Activated CD4-positive, alpha-beta T cell treated with anti-CD3 and anti-CD28 coated beads, Interleukin-2, Interleukin-4, amounts not matched to agents 100 ng/mL and 50 ng/mL, durations not matched to agents 16 hours and 8 hours (primary cell): ENCODE measurements around the gene MRTFB.
"Not testable (repeated sequence)": the region's sequence is repeated elsewhere in the genome, so short reads cannot be mapped to it uniquely, and the experiment has no call there.

Experiments used
- DNase-seq: peaks from one replicate; pipeline ENCODE4 v3.0.0-alpha.2; 2020; ENCODE audit warnings: low spot score

Gene MRTFB

GRCh38 chr16:14105760-14106375, 34.7 kb downstream of the MRTFB start:
- no peak for DNase-seq

DNA sequence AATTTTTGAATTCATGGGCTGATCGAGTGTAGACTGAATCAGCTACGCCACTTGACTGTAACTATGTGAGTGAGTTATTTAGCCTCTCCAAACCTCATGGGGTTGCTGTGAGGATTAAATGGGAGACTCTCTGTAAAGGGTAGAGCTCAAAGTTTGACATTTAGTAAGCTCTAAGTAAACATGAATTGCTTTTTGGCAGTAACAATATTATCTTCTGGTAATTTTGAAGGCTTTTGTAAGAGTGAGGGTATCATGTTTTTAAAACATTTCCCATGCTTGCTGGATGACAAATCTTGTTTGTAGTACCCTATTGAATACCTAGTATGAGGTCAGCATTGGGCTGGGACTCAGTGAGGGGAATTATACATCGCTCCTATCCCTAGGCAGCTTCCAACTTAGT, 35.3 kb downstream of the MRTFB start:
- DNase-seq = no peak

DNA sequence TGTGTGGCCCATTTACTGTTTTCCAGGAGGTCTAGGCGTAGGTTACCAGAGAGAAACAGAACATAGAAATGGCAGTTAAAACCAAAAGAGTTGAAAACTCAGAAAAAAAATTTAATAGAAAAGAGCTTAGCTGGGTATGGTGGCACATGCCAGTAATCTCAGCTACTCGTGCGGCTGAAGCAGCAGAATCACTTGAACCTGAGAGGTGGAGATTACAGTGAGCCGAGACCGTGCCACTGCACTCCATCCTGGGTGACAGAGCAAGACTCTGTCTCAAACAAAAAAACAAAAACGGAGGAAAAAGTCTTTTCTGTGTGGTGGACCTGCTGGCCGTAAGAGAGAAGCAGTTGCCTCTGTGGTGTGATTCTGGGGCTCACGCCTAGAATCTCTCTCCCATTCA, 35.8 kb downstream of the MRTFB start:
- DNase-seq = no peak

- DNase-seq = no peak
Measured at GRCh38 chr16:14109077-14109775, 38.1 kb downstream of the MRTFB start.

GRCh38 chr16:14109782-14110727, 38.9 kb downstream of the MRTFB start:
- DNase-seq = no peak

GRCh38 chr16:14110728-14111251, 39.7 kb downstream of the MRTFB start:
- no peak for DNase-seq

GRCh38 chr16:14111713-14112538, 40.8 kb downstream of the MRTFB start:
- no peak for DNase-seq

DNA sequence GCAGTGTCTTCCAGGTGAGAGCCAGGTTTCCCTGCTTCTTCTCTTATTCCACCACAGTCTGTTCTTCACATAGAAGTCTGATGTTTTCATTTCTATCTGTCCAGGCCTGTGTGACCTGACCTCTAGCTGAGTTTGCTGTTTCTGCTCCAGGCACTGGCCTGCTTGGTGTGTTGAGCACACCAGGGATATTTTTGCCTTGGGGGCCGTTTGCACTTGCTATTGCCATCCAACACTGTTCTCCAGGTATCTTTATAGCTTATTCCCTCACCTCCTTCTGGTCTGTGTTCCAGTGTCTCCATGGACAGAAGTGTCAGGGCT, 41.4 kb downstream of the MRTFB start:
- DNase-seq = no peak

DNA sequence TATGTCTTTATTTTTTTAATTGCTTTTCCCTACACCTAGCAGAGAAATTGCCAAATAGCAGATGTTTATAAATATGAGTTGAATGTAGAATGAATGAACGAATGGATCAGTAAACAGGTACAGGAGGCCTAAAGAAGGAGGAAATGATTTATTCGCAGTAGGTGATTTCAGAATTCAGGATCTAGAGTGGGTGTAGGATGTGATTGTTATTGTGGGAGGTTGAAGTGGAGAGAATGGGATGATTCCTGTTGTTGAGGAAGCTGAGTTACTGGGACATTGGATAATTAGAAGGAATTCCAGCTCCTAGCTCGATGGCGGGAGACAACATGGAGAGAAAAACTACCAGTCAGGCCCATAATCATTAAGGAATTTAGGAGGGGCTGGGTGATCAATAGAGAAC, 42.2 kb downstream of the MRTFB start:
- DNase-seq = no peak

DNA sequence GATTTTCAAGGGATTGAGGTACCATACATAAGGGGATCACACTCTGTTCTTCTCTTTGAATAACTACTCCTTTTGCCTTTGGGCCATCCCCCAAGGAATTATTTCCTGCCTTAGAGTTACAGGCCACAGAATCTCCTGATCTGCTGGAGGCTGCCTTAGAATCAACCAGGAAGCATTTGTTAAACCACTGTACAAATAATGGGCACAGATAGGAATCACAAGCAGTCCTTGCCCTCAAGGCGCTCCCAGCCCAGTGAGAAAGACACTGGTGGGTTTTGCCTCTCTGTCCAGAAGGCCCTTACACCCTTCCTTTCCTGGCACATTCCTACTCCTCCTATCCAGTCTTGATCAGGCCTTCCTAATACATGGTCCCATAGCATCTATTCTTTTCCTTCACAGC, 45.9 kb downstream of the MRTFB start:
- no peak for DNase-seq

GRCh38 chr16:14119799-14120198, 48.7 kb downstream of the MRTFB start:
- DNase-seq = no peak

DNA sequence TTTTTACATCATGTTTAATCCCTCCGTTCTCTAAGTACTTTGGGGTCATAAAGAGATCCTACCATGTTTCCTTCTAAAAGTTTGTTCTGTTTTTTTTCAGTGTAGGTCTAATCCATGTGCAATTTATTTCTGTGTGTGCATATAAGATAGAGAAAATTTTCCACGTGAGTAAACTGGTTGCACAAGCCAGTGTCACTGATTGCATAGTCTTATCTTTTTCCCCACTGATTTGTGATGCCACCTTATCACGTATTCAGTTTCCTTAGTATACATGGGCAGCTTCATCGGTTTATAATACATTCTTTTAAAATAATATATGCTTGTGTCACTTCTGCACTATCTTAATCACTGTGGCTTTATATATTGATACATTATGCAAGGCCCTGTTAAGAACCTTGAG, 49.2 kb downstream of the MRTFB start:
- DNase-seq = no peak

GRCh38 chr16:14121142-14121541, 50.0 kb downstream of the MRTFB start:
- DNase-seq = no peak

GRCh38 chr16:14121872-14122271, 50.8 kb downstream of the MRTFB start:
- DNase-seq = no peak

DNA sequence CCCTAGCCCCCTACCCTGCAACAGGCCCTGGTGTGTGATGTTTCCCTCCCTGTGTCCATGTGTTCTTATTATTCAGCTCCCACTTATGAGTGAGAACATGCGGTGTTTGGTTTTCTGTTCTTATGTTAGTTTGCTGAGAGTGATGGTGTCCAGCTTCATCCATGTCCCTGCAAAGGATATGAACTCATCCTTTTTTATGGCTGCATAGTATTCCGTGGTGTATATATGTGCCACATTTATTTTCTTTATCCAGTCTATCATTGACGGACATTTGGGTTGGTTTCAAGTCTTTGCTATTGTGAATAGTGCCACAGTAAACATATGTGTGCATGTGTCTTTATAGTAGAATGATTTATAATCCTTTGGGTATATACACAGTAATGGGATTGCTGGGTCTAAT, 51.3 kb downstream of the MRTFB start:
- not testable (repeated sequence) for DNase-seq

DNA sequence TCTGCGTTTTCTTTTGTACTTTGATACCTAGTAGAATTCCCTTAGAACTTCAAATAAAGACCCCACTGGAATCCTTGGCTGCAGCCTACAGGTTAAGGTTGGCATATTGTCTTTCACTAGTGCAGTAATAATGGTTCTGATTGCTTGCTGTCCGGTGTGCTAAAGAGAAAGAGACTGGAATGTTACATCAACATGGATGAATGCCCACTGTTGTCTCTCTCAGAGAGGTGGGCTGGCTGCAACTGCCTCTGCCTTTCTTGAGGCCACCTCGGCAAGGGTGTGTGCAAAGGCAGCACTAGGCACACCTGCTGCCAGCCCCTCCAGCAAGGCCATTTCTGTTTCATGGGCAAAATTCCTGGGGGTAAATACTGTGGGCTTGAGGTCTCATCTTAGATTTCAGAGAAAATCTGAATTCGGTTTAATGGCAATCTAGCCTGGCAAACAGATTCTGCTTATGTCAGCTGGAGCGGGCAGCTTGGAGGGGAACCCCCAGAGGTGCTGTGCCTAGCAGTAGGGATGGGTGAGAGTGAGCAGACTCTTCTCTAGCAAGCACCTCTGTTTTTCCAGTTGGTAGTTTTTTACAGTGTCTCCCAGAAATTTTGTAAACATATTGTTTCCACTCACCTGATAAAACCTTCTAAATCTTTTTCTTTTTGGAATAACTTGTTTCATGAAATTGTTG, 54.0 kb downstream of the MRTFB start:
- no peak for DNase-seq

DNA sequence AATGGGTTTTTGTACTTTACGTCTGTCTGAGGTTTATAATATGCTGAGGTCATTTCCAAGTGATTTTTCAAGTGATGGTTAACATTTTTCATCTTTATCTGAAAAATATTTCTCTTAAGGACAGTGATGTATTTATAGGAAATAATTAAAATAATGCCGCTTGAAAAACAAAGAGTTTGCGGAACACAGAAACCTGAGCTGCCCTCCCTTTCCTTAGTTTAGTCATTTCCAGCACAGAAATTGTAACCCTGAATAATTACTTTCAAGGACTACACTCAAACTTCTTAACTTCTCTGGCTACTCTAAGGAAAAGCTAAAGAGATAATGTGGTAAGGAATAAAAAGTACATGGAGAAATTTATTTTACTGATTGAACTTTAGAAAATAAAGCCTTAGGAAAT, 54.6 kb downstream of the MRTFB start:
- no peak for DNase-seq

DNA sequence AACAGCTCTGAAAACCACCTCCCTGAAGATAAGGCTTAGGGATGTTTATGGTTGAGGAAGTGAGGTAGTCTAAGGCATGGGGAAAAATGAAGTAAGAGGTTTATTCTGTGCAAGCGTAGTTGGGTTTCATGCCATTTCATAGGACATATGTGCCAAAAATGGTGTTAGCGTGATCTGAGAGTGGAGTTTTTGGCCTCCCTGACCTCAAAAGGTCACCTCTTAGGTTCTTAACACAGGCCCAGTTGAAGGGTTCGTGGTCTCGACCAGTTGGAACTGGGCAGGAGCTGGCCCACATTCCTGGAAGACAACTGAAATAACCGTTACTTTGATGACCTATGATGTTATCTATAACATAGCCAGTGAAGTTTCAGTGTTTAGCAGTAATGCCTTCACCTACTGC, 57.0 kb downstream of the MRTFB start:
- no peak for DNase-seq

DNA sequence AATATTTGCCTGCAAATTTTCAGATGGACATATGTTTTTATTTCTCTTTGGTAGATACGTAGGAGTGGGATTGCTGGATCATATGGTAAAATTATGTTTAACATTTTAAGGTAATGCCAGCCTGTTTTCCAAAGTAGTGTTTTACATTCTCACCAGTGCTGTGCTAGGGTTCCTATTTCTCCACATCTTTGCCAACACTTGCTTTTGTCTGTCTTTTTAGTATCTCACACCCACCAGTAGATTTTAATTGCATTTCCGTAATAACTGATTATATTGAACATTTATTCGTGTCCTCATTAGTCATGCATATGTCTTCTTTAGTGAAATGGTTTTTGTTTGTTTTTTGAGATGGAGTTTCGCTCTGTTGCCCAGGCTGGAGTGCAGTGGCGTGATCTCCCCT, 58.4 kb downstream of the MRTFB start:
- no peak for DNase-seq

DNA sequence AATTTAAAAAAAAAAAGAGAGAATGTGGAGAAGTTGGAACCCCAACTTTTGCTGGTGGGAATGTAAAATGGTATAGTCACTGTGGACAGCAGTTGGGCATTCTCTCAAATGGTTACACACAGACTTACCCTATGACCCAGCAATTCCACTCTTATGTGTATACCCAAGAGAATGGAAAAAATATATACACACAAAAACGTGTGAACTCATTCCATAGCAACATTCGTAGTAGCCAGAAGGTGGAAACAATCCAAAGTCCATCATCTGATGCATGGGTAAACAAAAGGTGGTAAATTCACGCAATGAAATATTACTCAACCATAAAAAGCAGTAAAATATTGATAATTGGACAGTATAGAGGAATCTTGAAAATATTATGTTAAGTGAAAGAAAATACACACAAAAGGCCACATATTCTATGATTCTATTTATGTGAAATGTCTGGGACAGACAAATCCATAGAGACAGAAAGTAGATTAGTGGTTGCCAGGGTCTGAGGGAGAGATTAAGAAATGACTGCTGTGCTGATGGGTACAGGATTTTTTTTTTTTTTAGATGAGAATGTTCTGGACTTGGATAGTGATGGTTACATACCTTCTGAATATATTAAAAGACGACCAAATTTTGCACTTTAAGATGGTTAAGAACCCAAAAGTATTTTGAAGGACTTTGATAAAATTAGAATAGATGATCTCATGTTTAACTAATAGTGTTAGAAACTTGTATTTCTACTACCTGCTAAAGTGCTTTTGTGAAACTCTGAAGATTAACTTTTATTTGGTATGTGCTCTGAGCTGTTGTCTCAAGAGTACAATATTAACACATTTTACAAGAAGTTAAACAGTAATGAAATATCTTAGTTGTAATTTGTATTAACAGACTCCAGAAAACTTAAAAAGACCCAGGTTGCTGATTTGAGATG, 60.9 kb downstream of the MRTFB start:
- no peak for DNase-seq
